MCF 10A (cell line): ENCODE results near the gene MTTP. TPM values are rescaled to one million over a fixed set of nuclear protein-coding genes. Genes with fewer than 3 reads are reported as not detected.
"Not testable (repeated sequence)": the region's sequence is repeated elsewhere in the genome, so short reads cannot be mapped to it uniquely, and the experiment has no call there.

Source experiments
- Bru-seq: library from RNA; stranded (reverse); fragments of 400-500 nt; gene quantifications from one replicate; lab custom pipeline; 2021; lab: Mats Ljungman, UMichigan
- BruChase-seq, 2 experiments: library from RNA; stranded (reverse); fragments of 400-500 nt; gene quantifications; one replicate each; lab custom pipeline; 2021; lab: Mats Ljungman, UMichigan
- BruUV-seq: library from RNA; stranded (reverse); fragments of 400-500 nt; replicated peaks from 2 replicates; lab custom pipeline; 2021; lab: Mats Ljungman, UMichigan
- CTCF ChIA-PET: fragments of 300-600 bp; sonication (Branson Sonifier 250); formaldehyde crosslinking; extraction: SDS; loops from one replicate; lab custom pipeline; 2021; ENCODE audit warnings: antibody characterized with exemption, inconsistent platforms; lab: Yijun Ruan, JAX
- POLR2A ChIA-PET: fragments of 300-600, 350-650 bp; sonication (Branson Sonifier 250); formaldehyde crosslinking; extraction: SDS; loops from one replicate; lab custom pipeline; 2020; ENCODE audit warnings: antibody characterized with exemption, inconsistent platforms; lab: Yijun Ruan, JAX
- DNase-seq: peaks from one replicate; pipeline ENCODE4 v3.0.0-alpha.2; 2018; ENCODE audit not compliant: unreplicated experiment
- H3K27ac Mint-ChIP-seq: one replicate; pipeline ENCODE4 v1.8.0; 2022; ENCODE audit warnings: mild to moderate bottlenecking, low read depth, mixed read lengths; ENCODE audit not compliant: unreplicated experiment
- H3K27me3 Mint-ChIP-seq: one replicate; pipeline ENCODE4 v1.8.0; 2022; ENCODE audit warnings: mixed read lengths; ENCODE audit not compliant: insufficient read depth, unreplicated experiment
- H3K36me3 Mint-ChIP-seq: one replicate; pipeline ENCODE4 v1.8.0; 2022; ENCODE audit warnings: mild to moderate bottlenecking, moderate library complexity, mixed read lengths; ENCODE audit not compliant: insufficient read depth, unreplicated experiment
- H3K4me1 Mint-ChIP-seq: one replicate; pipeline ENCODE4 v1.8.0; 2022; ENCODE audit warnings: mixed read lengths; ENCODE audit not compliant: insufficient read depth, unreplicated experiment
- H3K4me3 Mint-ChIP-seq: one replicate; pipeline ENCODE4 v1.8.0; 2022; ENCODE audit warnings: mild to moderate bottlenecking, moderate library complexity, mixed read lengths; ENCODE audit not compliant: unreplicated experiment
- H3K9me3 Mint-ChIP-seq: one replicate; pipeline ENCODE4 v1.8.0; 2022; ENCODE audit warnings: mixed read lengths; ENCODE audit not compliant: unreplicated experiment
- CTCF ChIP-seq: fragments of 200-600 bp; IDR thresholded peaks from one replicate; pipeline ENCODE4 v1.8.0; 2022; ENCODE audit warnings: antibody characterized with exemption, mild to moderate bottlenecking; ENCODE audit not compliant: unreplicated experiment
- intact Hi-C: fragments of 100-400 bp; cut with micrococcal nuclease; formaldehyde crosslinking; loops from 2 replicates; pipeline ENCODE4 v1.14.1; 2022
- long read RNA-seq: library from polyadenylated mRNA; stranded (forward); transcript quantifications from one replicate; pipeline ENCODE4 v2.0.0, GENCODE V29; 2022
- total RNA-seq: library from RNA; stranded (reverse); gene quantifications from 2 replicates; pipeline ENCODE4 v1.2.3, GENCODE V29; 2022

Gene MTTP
- total RNA-seq = 0.27 and 0.51 TPM in 2 replicates
- percentile 19 among the genes with signal in this experiment for Bru-seq, nascent RNA
- percentile 20 among the genes with signal in this experiment for BruChase-seq, experiment 1, labeled RNA remaining after a 6-hour chase
- BruChase-seq, experiment 2, labeled RNA remaining after a 2-hour chase = percentile 16 among the genes with signal in this experiment
- long read RNA-seq, partial matches to known transcripts = 0 of 2 reads
- long read RNA-seq, other reads (novel, unspliced or antisense) = 0 of 2 reads

DNA sequence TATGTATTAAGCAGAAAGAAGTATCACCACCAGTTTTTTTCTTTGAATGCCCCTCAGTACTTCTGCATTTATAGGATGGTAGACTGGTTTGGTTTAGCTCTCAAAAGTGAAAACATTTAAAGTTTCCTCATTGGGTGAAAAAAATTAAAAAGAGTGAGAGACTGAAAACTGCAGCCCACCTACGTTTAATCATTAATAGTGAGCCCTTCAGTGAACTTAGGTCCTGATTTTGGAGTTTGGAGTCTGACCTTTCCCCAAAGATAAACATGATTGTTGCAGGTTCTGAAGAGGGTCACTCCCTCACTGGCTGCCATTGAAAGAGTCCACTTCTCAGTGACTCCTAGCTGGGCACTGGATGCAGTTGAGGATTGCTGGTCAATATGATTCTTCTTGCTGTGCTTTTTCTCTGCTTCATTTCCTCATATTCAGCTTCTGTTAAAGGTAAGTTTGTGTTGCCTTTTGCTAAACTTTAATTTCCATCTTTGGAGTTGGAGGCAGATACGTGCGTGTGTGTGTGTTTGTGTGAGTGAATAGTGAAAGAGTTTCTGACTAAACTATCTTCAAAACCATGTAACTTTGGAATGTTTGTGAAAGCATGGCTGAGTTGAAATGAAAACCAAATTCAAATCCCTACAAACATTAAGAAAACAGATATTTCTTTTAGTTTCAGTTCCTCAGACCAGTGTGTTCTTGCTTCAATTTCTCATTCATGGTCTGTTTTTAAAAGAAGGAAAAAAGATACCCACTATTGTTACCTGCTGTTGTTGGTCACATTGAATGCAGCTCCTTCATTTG, at the start of gene MTTP:
TSS of gene MTTP (plus strand) at position 295 of the 795 bp plus-strand sequence. CDS start at position 381, 86 bp downstream.
- Mint-ChIP-seq H3K36me3 (no peaks in the 10 kb centered on the region), H3K4me1 (no peaks in the 10 kb centered on the region), H3K4me3 (no peak within 1 kb of the TSS), H3K27me3 (peaks cover 50% of the 10 kb centered on the region), H3K27ac (no peak within 1 kb of the TSS), H3K9me3 (no peaks in the 10 kb centered on the region)
- no peak for DNase-seq
- ChIA-PET POLR2A (interaction anchor here (0.7 kb wide), 1 partner anchor 11 kb away, joined by 3 read pairs; no protein-coding TSS in a partner anchor), CTCF (no interaction called here)
- BruUV-seq = no TSS peak
- no peak for TF ChIP-seq CTCF
- intact Hi-C loops = no loop called here

GRCh38 chr4:99529228-99529627, 45.4 kb upstream of the MTTP start:
- no peak for TF ChIP-seq CTCF
- CTCF ChIA-PET = interaction anchor here (0.5 kb wide), 1 partner anchor 10 kb away, joined by 3 read pairs; no protein-coding TSS in a partner anchor
- BruUV-seq = no TSS peak
- intact Hi-C loops = no loop called here
- DNase-seq = no peak
- H3K4me1 Mint-ChIP-seq = no peaks in the 10 kb centered on the region
- H3K27ac Mint-ChIP-seq = no peak overlapping the region
- POLR2A ChIA-PET = interaction anchor here (1.0 kb wide), 1 partner anchor 262 kb away, joined by 4 read pairs; no protein-coding TSS in a partner anchor
- no peaks in the 10 kb centered on the region for H3K9me3 Mint-ChIP-seq
- H3K27me3 Mint-ChIP-seq = no peaks in the 10 kb centered on the region
- no peak overlapping the region for H3K4me3 Mint-ChIP-seq
- no peaks in the 10 kb centered on the region for H3K36me3 Mint-ChIP-seq

GRCh38 chr4:99529956-99530355, 44.7 kb upstream of the MTTP start:
- intact Hi-C loops = no loop called here
- no peaks in the 10 kb centered on the region for H3K4me1 Mint-ChIP-seq
- no peak overlapping the region for H3K27ac Mint-ChIP-seq
- H3K27me3 Mint-ChIP-seq = no peaks in the 10 kb centered on the region
- POLR2A ChIA-PET = interaction anchor here (1.0 kb wide), 1 partner anchor 261 kb away, joined by 4 read pairs; no protein-coding TSS in a partner anchor
- TF ChIP-seq CTCF = no peak
- BruUV-seq = no TSS peak
- no peaks in the 10 kb centered on the region for H3K36me3 Mint-ChIP-seq
- CTCF ChIA-PET = no interaction called here
- H3K4me3 Mint-ChIP-seq = no peak overlapping the region
- DNase-seq = no peak
- no peaks in the 10 kb centered on the region for H3K9me3 Mint-ChIP-seq

GRCh38 chr4:99534699-99535098, 39.9 kb upstream of the MTTP start:
- H3K4me3 Mint-ChIP-seq, H3K4me1 Mint-ChIP-seq, H3K36me3 Mint-ChIP-seq, H3K27ac Mint-ChIP-seq, POLR2A ChIA-PET, H3K9me3 Mint-ChIP-seq, BruUV-seq, H3K27me3 Mint-ChIP-seq, DNase-seq, CTCF ChIA-PET, intact Hi-C loops: not testable (repeated sequence)
